Measurements from ENCODE around the gene SLC27A4. TPM values are rescaled to one million over a fixed set of nuclear protein-coding genes. Genes with fewer than 3 reads are reported as not detected.
A peak's percentile ranks its signal among the peaks of the same experiment; 100 is the strongest.

Gene SLC27A4
- polyA plus RNA-seq, 2 of the 4 experiments (the other 2 are of a cell fraction): 14.5 to 27.0 TPM

- no peak; the same call in 1 of the 2 replicates for TF ChIP-seq PBX3 (IDR thresholded peaks at IDR 0.05)
- TF ChIP-seq, protein P1, sequence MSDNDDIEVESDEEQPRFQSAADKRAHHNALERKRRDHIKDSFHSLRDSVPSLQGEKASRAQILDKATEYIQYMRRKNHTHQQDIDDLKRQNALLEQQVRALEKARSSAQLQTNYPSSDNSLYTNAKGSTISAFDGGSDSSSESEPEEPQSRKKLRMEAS (IDR thresholded peaks at IDR 0.05): peak; percentile 73; the same call in 1 of the 2 replicates
- no peak for TF ChIP-seq CBX2 (IDR thresholded peaks at IDR 0.05; ENCODE audit: borderline replicate concordance, low read depth)
- TF ChIP-seq CEBPB (IDR thresholded peaks at IDR 0.05): no peak
- TF ChIP-seq RNF2 (IDR thresholded peaks at IDR 0.05; ENCODE audit: borderline replicate concordance, low read depth): no peak
- no peak for TF ChIP-seq FOSL2 (IDR thresholded peaks at IDR 0.05)
- no peak for TF ChIP-seq FOSL2 (CRISPR knock-in tag; IDR thresholded peaks at IDR 0.05)
- TF ChIP-seq USF2 (IDR thresholded peaks at IDR 0.05): peak; percentile 44; the same call in 1 of the 2 replicates
These were observed 21.8 kb downstream of the SLC27A4 start (continued) for GRCh38 chr9:128361986-128362646.

- WGBS (ENCODE audit: missing lambda C conversion rate): 74% methylated on average over 3 of the region's 3 CpGs
- FAIRE-seq (no peak), DNase-seq (ENCODE audit: low read depth in 1 of 2, low spot score in 1 of 2) (no peak), ATAC-seq (no peak)
- TF ChIP-seq SMC3 (IDR thresholded peaks at IDR 0.05) (no peak), EHMT2 (IDR thresholded peaks at IDR 0.05; ENCODE audit: low read depth) (no peak), ESRRA (IDR thresholded peaks at IDR 0.05; ENCODE audit: borderline replicate concordance, low read length) (no peak), USF2 (IDR thresholded peaks at IDR 0.05) (no peak), GATA3 (IDR thresholded peaks at IDR 0.05; ENCODE audit: borderline replicate concordance) (no peak), FOSL2 (IDR thresholded peaks at IDR 0.05) (no peak), FOSL2 (CRISPR knock-in tag; IDR thresholded peaks at IDR 0.05) (no peak), RARB (CRISPR knock-in tag; IDR thresholded peaks at IDR 0.05) (no peak), ZC3H11A (IDR thresholded peaks at IDR 0.05) (no peak), HOXB5 (CRISPR knock-in tag; IDR thresholded peaks at IDR 0.05) (no peak), KDM1A (IDR thresholded peaks at IDR 0.05; ENCODE audit: low read depth) (no peak)
- TF ChIP-seq, protein P2, sequence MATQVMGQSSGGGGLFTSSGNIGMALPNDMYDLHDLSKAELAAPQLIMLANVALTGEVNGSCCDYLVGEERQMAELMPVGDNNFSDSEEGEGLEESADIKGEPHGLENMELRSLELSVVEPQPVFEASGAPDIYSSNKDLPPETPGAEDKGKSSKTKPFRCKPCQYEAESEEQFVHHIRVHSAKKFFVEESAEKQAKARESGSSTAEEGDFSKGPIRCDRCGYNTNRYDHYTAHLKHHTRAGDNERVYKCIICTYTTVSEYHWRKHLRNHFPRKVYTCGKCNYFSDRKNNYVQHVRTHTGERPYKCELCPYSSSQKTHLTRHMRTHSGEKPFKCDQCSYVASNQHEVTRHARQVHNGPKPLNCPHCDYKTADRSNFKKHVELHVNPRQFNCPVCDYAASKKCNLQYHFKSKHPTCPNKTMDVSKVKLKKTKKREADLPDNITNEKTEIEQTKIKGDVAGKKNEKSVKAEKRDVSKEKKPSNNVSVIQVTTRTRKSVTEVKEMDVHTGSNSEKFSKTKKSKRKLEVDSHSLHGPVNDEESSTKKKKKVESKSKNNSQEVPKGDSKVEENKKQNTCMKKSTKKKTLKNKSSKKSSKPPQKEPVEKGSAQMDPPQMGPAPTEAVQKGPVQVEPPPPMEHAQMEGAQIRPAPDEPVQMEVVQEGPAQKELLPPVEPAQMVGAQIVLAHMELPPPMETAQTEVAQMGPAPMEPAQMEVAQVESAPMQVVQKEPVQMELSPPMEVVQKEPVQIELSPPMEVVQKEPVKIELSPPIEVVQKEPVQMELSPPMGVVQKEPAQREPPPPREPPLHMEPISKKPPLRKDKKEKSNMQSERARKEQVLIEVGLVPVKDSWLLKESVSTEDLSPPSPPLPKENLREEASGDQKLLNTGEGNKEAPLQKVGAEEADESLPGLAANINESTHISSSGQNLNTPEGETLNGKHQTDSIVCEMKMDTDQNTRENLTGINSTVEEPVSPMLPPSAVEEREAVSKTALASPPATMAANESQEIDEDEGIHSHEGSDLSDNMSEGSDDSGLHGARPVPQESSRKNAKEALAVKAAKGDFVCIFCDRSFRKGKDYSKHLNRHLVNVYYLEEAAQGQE (IDR thresholded peaks at IDR 0.05): no peak
- Histone ChIP-seq H3K9me3 (no peaks in the 10 kb centered on the region), H3K4me1 (peaks cover 13% of the 10 kb centered on the region), H3K27ac (peak overlapping the region in 1 of 2 experiments; percentile 90; a peak in 4 of 6 replicates), H3K4me2 (peak overlapping the region; percentile 61; the same call in 2 of the 3 replicates), H3K4me3 (no peak overlapping the region)
- ChIA-PET CTCF (interaction anchor here (0.5 to 15.6 kb wide), 54 partner anchors 9 to 652 kb away, joined by 3 to 182 read pairs (median 5); partner anchors contain the start of genes CERCAM, GOLGA2, ODF2 and SWI5), POLR2A (interaction anchor here (1.0 to 2.9 kb wide), 6 partner anchors 8 to 273 kb away, joined by 4 to 34 read pairs (median 7); partner anchors contain the start of genes CERCAM, GOLGA2, SWI5 and URM1)
These were observed 22.4 kb downstream of the SLC27A4 start for GRCh38 chr9:128362774-128363173.

Data from A549 (cell line).